ENCODE measurements around the gene ATP5PB.

DNA sequence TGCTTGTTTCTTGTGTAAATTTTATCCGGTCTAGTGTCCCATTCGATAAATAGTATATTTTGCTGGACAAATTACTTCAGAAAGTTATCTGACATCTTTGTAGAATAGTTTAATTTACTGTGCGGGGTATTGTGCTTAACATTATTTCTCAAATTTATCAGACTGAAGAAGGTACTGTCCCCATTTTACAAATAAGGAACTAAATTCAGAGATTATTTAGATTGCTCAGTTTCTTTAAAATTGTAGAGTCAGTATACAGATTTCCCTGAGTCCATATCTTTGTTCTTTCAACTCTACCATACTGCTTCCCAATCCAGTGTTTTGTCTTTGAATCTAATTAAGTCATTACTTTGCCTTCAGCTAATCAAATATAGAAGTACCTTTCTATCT is 6.4 kb downstream of the ATP5PB start:
- TF ChIP-seq, protein P1, sequence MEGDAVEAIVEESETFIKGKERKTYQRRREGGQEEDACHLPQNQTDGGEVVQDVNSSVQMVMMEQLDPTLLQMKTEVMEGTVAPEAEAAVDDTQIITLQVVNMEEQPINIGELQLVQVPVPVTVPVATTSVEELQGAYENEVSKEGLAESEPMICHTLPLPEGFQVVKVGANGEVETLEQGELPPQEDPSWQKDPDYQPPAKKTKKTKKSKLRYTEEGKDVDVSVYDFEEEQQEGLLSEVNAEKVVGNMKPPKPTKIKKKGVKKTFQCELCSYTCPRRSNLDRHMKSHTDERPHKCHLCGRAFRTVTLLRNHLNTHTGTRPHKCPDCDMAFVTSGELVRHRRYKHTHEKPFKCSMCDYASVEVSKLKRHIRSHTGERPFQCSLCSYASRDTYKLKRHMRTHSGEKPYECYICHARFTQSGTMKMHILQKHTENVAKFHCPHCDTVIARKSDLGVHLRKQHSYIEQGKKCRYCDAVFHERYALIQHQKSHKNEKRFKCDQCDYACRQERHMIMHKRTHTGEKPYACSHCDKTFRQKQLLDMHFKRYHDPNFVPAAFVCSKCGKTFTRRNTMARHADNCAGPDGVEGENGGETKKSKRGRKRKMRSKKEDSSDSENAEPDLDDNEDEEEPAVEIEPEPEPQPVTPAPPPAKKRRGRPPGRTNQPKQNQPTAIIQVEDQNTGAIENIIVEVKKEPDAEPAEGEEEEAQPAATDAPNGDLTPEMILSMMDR (IDR thresholded peaks at IDR 0.05): no peak
- TF ChIP-seq POLR2A (IDR thresholded peaks at IDR 0.05): no peak

Data from right lobe of liver (tissue), 4 donors.